Liver (tissue), 9 donors: ENCODE measurements around the gene DNPEP. TPM values are rescaled to one million over a fixed set of nuclear protein-coding genes. Genes with fewer than 3 reads are reported as not detected.

Experiments used
- DNase-seq: peaks from one replicate; pipeline ENCODE4 v3.0.0-alpha.2; 2017; ENCODE audit warnings: low spot score
- H3K27ac ChIP-seq, 2 donors: one replicate each; pipeline ENCODE4 v1.7.0; 2013; ENCODE audit warnings: inconsistent platforms in 2 of 2, low read length in 2 of 2, control low read depth in 1 of 2, low read depth in 1 of 2, mild to moderate bottlenecking in 1 of 2
- H3K27me3 ChIP-seq, 4 donors: one replicate each; pipeline versions ENCODE4 v1.6.1 to v1.7.0; 2013; ENCODE audit warnings: low read length in 3 of 4, inconsistent platforms in 1 of 4, mild to moderate bottlenecking in 1 of 4, moderate library complexity in 1 of 4; ENCODE audit not compliant: control insufficient read depth in 4 of 4, insufficient read depth in 4 of 4
- H3K36me3 ChIP-seq, 4 donors: one replicate each; pipeline versions ENCODE4 v1.6.1 to v1.7.0; 2013; ENCODE audit warnings: low read length in 3 of 4, mild to moderate bottlenecking in 3 of 4, low read depth in 1 of 4, moderate library complexity in 1 of 4; ENCODE audit not compliant: control insufficient read depth in 4 of 4, insufficient read depth in 3 of 4
- H3K4me1 ChIP-seq, 4 donors: one replicate each; pipeline versions ENCODE4 v1.6.1 to v1.7.0; 2013; ENCODE audit warnings: low read length in 3 of 4, mild to moderate bottlenecking in 3 of 4, moderate library complexity in 1 of 4; ENCODE audit not compliant: control insufficient read depth in 4 of 4, insufficient read depth in 4 of 4
- H3K4me3 ChIP-seq, 3 donors: one replicate each; pipeline versions ENCODE4 v1.6.1 to v1.7.0; 2013; ENCODE audit warnings: low read length in 3 of 3, control low read depth in 1 of 3, low read depth in 1 of 3, mild to moderate bottlenecking in 1 of 3
- H3K9ac ChIP-seq, 2 donors: one replicate each; pipeline ENCODE4 v1.7.0; 2013; ENCODE audit warnings: low read length in 2 of 2, mild to moderate bottlenecking in 2 of 2, moderate library complexity in 2 of 2, control low read depth in 1 of 2, low read depth in 1 of 2
- H3K9me3 ChIP-seq, 4 donors: one replicate each; pipeline versions ENCODE4 v1.6.1 to v1.7.0; 2013; ENCODE audit warnings: low read length in 3 of 4; ENCODE audit not compliant: control insufficient read depth in 4 of 4
- ATF3 ChIP-seq: IDR thresholded peaks from 2 replicates; pipeline ENCODE4 v1.6.1; 2016; ENCODE audit warnings: antibody characterized with exemption
- CTCF ChIP-seq: fragments of 150-350 bp; IDR thresholded peaks from 2 replicates; pipeline ENCODE4 v1.5.1; 2017; ENCODE audit warnings: improper control_type of control experiment, low read depth, low read length; ENCODE audit not compliant: missing input control
- EGR1 ChIP-seq, 2 donors: IDR thresholded peaks; 2 replicates each; pipeline ENCODE4 v1.6.1; 2016 to 2018; ENCODE audit warnings: antibody characterized with exemption in 2 of 2, low read depth in 2 of 2
- FOXA1 ChIP-seq: IDR thresholded peaks from 2 replicates; pipeline ENCODE4 v1.6.1; 2016; ENCODE audit warnings: antibody characterized with exemption
- FOXA2 ChIP-seq: IDR thresholded peaks from 2 replicates; pipeline ENCODE4 v1.6.1; 2016; ENCODE audit warnings: antibody characterized with exemption
- GABPA ChIP-seq, 2 donors: IDR thresholded peaks in 1 of 2; conservative IDR thresholded peaks in 1 of 2; 2 replicates each; pipeline ENCODE4 v1.6.1; 2016; ENCODE audit warnings: antibody characterized with exemption in 2 of 2, mild to moderate bottlenecking in 1 of 2, moderate library complexity in 1 of 2
- HNF4A ChIP-seq, 2 donors: conservative IDR thresholded peaks; 2 replicates each; pipeline ENCODE4 v1.6.1; 2016; ENCODE audit warnings: antibody characterized with exemption in 2 of 2, mild to moderate bottlenecking in 2 of 2
- JUND ChIP-seq, 2 donors: IDR thresholded peaks; 2 replicates each; pipeline ENCODE4 v1.6.1; 2016; ENCODE audit warnings: antibody characterized with exemption in 2 of 2
- MAX ChIP-seq: IDR thresholded peaks from 2 replicates; pipeline ENCODE4 v1.6.1; 2016; ENCODE audit warnings: antibody characterized with exemption
- REST ChIP-seq: IDR thresholded peaks from 2 replicates; pipeline ENCODE4 v1.6.1; 2016; ENCODE audit warnings: antibody characterized with exemption, mild to moderate bottlenecking
- RXRA ChIP-seq, 2 donors: IDR thresholded peaks; 2 replicates each; pipeline ENCODE4 v1.6.1; 2017 to 2018; ENCODE audit warnings: antibody characterized with exemption in 2 of 2, mild to moderate bottlenecking in 1 of 2
- TAF1 ChIP-seq: conservative IDR thresholded peaks from 2 replicates; pipeline ENCODE4 v1.6.1; 2016; ENCODE audit warnings: antibody characterized with exemption, mild to moderate bottlenecking
- YY1 ChIP-seq: IDR thresholded peaks from 2 replicates; pipeline ENCODE4 v1.6.1; 2016; ENCODE audit warnings: antibody characterized with exemption, mild to moderate bottlenecking
- ZBTB33 ChIP-seq: IDR thresholded peaks from 2 replicates; pipeline ENCODE4 v1.6.1; 2016; ENCODE audit warnings: antibody characterized with exemption
- WGBS: extraction: QIAGEN DNeasy Blood & Tissue Kit; methylation state at CpG from one replicate; pipeline ENCODE4 v1.1.7; 2013; 5-methylcytosine and 5-hydroxymethylcytosine counted together
- polyA plus RNA-seq, 2 donors: library from polyadenylated mRNA; stranded (reverse) in 1 of 2; unstranded in 1 of 2; fragments of 200-250 nt in 1 of 2; fragments of >200 nt in 1 of 2; fragmentation: Nextera tagmentation in 1 of 2; extraction: Ambion mirVana in 1 of 2; gene quantifications; one replicate each; pipeline versions ENCODE4 v1.2.1 to v1.2.3, GENCODE V29; 2013 to 2015
- total RNA-seq, 2 donors: library from RNA; depleted of rRNA; stranded (reverse); fragments of >200 nt; gene quantifications; one replicate each; pipeline ENCODE4 v1.2.3, GENCODE V29; 2014
- donor health status: healthy.
- donor health status: healthy.
- donor health status: healthy.
- donor health status: healthy.
- donor health status: healthy.

Gene DNPEP
- total and polyA plus RNA-seq, 4 donors: 25.8 to 58.4 (median 45.8) TPM

- Histone ChIP-seq H3K27ac (no peak overlapping the region), H3K36me3 (no peaks in the 10 kb centered on the region), H3K4me1 (peaks cover 2 to 12% (median 3%) of the 10 kb centered on the region in 4 donors), H3K27me3 (peaks cover 0 to 12% (median 6%) of the 10 kb centered on the region in 4 donors), H3K9me3 (no peaks in the 10 kb centered on the region), H3K9ac (no peak overlapping the region), H3K4me3 (no peak overlapping the region)
- WGBS: 80% methylated on average over 3 of the region's 3 CpGs
- no peak for DNase-seq
- TF ChIP-seq YY1 (no peak), TAF1 (no peak), GABPA (IDR thresholded peaks at IDR 0.05 in 1 of 2, conservative IDR thresholded peaks at IDR 0.05 in 1 of 2) (no peak), CTCF (no peak), RXRA (IDR thresholded peaks at IDR 0.05) (no peak), ATF3 (no peak), JUND (IDR thresholded peaks at IDR 0.05) (no peak), REST (no peak), HNF4A (conservative IDR thresholded peaks at IDR 0.05) (no peak), MAX (no peak), EGR1 (IDR thresholded peaks at IDR 0.05; ENCODE audit: low read depth in 2 of 2) (no peak)
Observed at GRCh38 chr2:219437141-219437540, 49.4 kb upstream of the DNPEP start.

- H3K27me3 ChIP-seq: peaks cover 0 to 11% (median 6%) of the 10 kb centered on the region in 4 donors
- no peak overlapping the region for H3K9ac ChIP-seq
- 82% methylated on average over 5 of the region's 5 CpGs for WGBS
- peaks cover 2 to 8% (median 3%) of the 10 kb centered on the region in 4 donors for H3K4me1 ChIP-seq
- no peak overlapping the region for H3K4me3 ChIP-seq
- H3K36me3 ChIP-seq: no peaks in the 10 kb centered on the region
- TF ChIP-seq RXRA (IDR thresholded peaks at IDR 0.05) (no peak), FOXA2 (no peak), ATF3 (no peak), MAX (no peak), FOXA1 (no peak), EGR1 (IDR thresholded peaks at IDR 0.05; ENCODE audit: low read depth in 2 of 2) (no peak), ZBTB33 (no peak)
- DNase-seq: no peak
- no peak overlapping the region for H3K27ac ChIP-seq
- no peaks in the 10 kb centered on the region for H3K9me3 ChIP-seq
Observed at GRCh38 chr2:219436491-219436890, 48.8 kb upstream of the DNPEP start.
